GM18505 (cell line): ENCODE measurements around the gene GDF10.

Experiments
- ATAC-seq: cut with Tn5 transposase; IDR thresholded peaks from one replicate; pipeline ENCODE4 v1.9.1; 2021; ENCODE audit not compliant: unreplicated experiment
- POLR2A ChIP-seq: IDR thresholded peaks from 4 replicates; pipeline ENCODE4 v1.6.1; 2011; ENCODE audit warnings: borderline replicate concordance; ENCODE audit not compliant: insufficient read depth, insufficient read length; ENCODE audit errors: extremely low read depth

The GDF10 gene, protein sequence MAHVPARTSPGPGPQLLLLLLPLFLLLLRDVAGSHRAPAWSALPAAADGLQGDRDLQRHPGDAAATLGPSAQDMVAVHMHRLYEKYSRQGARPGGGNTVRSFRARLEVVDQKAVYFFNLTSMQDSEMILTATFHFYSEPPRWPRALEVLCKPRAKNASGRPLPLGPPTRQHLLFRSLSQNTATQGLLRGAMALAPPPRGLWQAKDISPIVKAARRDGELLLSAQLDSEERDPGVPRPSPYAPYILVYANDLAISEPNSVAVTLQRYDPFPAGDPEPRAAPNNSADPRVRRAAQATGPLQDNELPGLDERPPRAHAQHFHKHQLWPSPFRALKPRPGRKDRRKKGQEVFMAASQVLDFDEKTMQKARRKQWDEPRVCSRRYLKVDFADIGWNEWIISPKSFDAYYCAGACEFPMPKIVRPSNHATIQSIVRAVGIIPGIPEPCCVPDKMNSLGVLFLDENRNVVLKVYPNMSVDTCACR

DNA sequence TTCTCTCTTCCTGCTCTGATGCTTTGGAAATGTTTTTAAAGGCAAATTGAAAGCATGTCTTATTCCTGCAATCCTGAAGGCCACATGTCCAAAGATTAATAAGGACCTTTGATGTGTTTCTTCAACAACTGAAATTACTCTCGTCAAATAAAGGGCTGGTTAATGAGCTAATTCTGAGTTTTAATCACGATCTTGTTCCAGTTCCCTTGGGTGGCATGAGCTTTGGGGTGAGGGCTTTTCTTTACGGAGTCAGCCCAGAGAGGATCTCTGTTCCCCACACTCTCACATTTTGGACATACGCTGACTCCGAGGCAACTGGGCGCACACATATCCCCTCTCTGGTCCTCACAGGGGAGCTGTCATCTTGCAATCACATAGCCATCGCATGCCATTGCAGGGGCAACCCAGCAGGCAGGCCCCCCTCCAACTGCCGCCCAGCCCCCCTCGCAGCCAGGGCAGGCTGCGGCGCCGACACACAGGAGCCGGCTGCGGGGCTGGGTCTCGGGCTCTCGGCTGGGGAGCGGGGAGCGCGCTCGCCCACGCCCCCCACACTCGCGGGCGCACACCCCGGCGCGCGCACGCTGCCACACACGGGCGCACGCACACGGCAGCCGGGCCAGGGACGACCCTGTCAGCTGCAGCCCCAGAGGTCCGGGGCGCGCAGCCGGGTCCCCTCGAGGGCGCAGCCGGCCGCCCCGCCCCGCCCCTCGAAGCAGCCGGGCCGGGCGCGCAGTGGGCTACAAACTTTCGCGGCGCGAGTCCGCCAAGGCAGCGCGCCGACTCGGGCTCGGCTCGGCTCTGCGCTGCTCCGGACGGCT lies at the start of gene GDF10:
TSS of gene GDF10 (plus strand) at position 587 of the 818 bp plus-strand sequence. CDS start 455 bp downstream, outside the sequence.
- ATAC-seq, result no peak
- no peak for TF ChIP-seq POLR2A

- no peak for ATAC-seq
- no peak for TF ChIP-seq POLR2A
These were observed 47.8 kb upstream of the GDF10 start for GRCh38 chr10:47252093-47252780.

GRCh38 chr10:47253030-47253637 lies 46.9 kb upstream of the GDF10 start:
- no peak for ATAC-seq
- no peak for TF ChIP-seq POLR2A

DNA sequence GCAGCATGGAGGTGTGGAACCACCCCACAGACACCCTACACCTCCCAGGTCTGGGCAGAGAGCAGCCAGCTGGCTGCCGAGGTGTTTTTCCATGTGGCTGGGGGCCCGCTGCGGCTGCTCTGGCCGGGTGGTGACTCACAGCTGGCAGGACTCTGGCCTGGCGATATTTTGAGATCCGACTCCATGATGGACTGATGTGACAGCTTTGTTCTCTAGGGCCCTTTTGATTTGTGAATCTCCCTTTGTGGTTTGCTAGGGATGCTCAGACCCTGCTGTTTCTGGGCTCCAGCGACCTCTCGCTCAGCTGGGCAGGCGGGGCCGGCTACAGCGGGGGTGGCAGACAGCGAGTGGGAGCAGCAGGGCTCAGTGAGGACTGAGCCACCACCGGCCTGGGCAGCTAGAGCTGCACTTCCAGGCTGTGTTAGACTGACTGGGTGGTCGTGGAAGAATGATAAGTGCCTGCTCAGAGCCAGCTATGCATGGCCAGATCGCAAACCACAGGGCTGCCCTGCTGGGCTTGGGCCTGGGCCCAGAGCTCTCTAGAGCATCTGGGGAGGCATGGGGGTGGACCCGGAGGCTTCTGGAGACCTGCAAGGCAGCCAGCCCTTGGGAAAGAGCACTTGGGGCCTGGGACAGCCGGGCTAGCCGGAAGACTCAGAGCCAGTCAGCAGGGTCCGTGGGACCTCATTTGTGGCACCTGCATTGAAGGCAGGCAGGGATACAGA lies 46.2 kb upstream of the GDF10 start:
- ATAC-seq, result no peak
- no peak for TF ChIP-seq POLR2A

- no peak for TF ChIP-seq POLR2A
- ATAC-seq, result no peak
These were observed 45.4 kb upstream of the GDF10 start for GRCh38 chr10:47254611-47255010.

DNA sequence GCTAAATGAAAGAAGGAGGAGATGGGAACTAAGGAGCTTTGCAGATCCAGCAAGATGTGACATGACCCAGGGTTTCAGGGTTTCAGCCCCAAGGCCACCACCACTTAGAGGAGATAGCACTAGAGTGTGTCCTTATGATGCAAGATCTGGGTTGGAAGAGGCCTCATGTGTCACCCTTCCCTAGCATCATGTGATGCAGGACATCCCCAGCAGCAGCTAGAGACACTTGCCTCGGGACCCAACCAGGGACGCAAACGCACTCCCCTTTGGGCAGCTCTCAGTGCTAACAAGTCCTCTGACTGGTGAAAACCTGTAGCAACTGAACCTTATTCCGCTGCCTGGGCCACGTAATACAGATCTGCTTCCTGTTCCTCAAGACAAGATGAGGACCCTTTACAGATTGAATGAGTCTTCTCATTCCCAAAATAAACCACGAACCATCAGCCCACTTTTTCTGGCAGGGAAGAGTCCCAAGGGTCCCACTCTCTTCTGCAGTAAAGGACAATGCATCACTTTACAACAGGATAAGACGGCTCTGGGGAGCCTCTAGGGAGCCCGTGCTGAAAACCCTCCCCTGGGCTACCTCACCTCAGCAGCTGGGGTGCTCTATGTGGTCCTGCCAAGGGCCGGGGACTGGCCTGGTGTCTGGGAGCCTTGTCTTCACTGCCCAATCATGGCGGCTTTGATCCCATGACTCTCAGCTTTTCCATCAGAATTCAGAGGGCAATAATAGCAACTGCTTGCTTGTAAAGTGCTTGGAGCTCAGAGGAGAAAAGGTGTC lies 44.8 kb upstream of the GDF10 start:
- no peak for ATAC-seq

DNA sequence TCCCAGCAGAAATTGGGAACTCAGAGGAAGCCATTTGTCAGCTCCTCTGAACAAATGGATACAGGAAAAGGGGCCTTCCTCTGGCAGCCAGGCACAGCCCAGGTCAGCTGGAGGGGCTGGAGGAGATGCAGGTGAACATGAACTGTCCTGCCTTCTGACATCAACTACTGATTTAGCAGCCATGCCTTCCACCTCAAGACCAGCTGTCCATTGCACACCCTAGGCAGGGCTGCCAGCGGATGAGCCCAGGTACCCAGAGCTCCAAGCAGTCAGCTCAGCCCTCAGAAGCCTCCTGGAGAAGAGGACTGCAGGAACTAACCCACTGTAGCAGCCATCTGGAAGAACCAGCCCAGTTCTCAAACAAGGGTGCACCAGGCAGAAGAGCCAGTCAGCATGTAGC lies 44.1 kb upstream of the GDF10 start:
- ATAC-seq, result no peak
- no peak for TF ChIP-seq POLR2A

More for the DNA sequence above, 44.8 kb upstream of the GDF10 start:
- TF ChIP-seq POLR2A, result no peak

GRCh38 chr10:47256751-47257336 lies 43.2 kb upstream of the GDF10 start:
- TF ChIP-seq POLR2A, result no peak
- ATAC-seq, result no peak

DNA sequence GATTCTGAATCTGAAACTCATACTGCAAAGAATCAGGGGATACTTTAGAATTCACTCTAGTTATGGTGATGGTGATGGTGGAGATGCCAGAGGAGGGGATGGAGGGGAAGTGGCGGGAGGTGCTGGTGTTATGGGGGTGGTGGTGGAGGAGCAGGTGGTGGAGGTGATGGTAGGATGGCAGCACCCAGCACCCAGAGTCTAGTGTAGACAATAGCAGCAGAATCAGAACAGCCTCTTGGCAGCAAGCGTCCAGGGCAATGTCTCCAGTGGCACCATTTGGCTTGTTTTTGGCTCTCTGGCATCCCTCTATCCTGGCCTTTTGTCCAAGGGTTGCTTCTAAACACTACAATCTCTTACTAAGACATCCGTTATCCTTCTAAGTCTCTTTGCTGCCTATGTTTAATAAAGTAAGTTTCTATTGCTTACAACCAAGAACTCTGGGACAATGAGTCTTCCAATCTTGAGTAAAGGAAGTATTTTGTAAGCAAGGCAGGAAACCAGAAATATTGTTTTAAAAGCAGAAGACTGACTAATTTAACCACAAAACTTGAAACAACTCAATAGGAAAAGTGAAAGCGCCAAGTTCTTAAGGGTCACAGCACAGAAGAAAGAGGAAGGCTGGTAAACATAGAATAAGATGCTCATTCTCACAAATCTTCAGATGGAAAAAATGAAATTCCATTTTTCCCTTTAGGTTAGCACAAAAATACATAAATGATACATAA lies 42.4 kb upstream of the GDF10 start:
- no peak for TF ChIP-seq POLR2A
- ATAC-seq, result no peak

DNA sequence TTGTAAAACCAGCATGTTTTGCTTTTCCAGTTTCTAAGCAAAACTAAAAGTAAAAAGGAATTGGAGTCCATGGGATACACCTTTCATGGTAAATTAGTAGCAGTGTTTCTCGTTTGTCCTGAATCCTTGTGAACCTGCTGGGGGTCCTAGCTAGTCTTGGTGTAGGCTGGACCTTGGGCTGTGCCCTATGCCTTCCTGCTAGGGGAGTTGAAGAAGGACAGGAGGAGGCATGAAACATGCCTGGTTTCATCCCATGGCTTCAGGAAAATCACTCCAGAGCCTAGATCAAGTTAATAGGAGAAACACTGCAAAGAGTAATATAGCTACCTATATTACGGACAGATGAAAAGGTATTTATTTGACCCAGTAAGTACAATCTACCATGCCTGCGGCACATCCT lies 41.1 kb upstream of the GDF10 start:
- TF ChIP-seq POLR2A, result no peak
- no peak for ATAC-seq

GRCh38 chr10:47259466-47259865 lies 40.5 kb upstream of the GDF10 start:
- no peak for TF ChIP-seq POLR2A
- no peak for ATAC-seq
